ENCODE results near the gene XYLT1.

Gene XYLT1

DNA sequence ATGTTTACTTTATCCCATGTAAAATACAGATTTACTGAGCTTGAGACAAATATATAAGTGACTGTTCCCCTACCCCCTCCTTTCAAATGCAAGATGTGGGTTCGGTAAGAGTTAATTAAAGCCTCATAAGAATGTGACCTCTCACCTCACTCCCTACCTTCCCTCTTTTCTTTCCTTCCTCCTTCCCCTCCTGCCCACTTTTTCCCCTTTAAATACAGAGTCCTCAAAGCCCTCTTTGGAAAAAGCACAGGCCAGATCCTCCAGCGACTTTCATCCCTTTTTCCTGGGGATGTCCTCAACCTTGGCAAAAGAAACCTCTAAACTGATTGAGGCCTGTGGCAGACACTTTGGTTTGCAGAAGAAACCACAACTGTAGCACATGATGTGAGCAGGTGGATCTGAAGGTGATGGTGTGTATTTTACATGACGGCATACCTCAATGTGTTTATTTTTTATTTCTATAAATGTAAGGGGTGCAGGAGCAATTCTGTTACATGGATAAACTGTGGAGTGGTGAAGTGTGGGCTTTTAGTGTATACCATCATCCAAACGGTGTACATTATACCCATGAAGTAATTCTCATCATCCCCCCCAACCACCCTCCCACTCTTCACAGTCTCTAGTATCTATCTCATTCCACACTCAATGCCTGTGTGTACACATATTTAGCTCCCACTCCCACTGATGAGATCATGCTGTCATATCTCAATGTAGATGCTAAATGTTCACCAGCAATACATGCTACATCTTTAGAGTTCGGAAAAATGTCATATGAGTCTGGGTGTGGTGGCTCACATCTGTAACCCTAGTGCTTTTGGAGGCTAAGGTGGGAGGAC is 77.7 kb downstream of the XYLT1 start:
- DNase-seq = no peak

DNA sequence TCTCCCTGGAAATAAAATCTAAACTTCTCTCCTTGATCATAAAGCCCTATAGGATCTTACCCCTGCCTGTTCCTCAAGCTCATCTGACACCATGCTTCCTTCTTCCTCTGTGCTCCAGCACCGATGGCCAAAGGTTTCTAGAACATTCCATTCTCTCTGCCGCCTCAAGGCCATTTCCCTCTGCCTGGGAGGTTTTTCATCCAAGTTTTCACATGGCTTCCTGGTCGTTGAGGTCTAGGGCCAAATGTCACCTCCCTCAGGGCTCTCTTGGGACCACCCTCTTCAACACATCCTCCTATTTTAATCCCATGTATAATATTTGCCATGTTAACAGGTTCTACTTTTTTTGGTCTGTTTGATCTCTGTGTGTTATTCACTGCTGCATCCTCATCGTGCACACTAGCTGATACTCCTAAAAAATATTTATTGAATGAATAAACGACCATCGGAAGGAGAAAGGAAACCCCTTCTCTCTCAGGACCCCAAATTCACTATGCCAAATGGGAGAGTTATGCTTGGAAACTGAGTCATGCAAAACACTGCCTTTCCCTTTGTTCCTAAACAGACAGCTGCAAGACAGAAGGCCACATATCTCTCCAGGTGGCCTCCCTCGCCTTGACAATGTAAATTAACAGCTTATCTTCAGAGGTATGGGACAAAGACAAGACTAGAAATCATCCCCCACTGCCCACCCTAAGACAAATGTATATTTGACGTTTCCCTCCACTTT is 78.5 kb downstream of the XYLT1 start:
- DNase-seq = no peak

DNA sequence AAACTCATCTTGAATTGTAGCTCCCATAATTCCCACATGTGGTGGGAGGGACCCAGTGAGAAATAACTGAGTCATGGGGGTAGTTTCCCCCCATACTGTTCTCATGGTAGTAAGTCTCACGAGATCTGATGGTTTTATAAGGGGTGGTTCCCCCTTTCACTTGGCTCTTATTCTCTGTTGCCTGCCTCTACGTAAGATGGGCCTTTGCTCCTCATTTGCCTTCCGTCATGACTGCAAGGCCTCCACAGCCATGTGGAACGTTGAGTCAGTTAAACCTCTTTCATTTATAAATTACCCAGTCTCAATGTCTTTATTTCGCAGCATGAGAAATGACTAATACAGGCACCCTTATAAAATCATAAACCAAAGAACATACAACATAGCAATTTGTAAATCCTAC is 79.0 kb downstream of the XYLT1 start:
- DNase-seq = no peak

DNA sequence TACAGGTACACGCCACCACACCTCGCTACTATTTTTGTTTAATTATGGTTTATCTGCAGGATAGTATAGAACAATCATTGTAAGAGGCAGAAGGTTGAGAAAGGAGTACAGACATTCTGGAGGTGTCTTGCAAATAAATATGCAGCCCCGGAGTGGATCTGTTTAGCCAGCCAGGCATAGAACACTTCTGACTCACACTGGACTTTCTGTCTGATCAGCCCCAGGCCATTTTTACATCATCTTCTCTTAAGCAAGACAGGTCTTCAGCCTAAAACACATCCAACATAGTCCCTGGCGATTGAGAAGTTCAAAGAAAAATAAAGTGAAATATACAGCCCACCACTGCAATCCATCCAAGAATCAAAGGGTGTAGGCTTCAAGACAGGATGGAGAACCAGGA is 81.4 kb downstream of the XYLT1 start:
- no peak for DNase-seq

DNA sequence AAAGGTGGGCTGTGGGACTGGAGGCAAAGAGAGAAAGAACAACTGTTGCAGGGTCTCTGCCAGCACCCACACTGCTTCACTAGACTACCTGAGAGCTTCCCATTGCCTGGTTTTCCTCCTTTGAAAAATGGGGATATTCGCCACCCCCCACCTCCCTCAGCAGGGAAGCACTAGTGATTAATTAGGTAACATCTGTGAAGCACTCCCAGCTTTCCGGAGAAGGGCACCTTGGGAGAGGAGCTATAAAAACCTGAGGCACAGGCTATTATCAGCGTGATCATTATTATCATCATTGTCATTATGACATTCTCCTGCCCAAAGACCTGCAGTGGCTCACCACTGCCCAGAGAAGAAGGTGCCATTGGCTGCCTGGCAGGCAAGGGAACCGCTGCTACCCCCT is 83.5 kb downstream of the XYLT1 start:
- no peak for DNase-seq

DNA sequence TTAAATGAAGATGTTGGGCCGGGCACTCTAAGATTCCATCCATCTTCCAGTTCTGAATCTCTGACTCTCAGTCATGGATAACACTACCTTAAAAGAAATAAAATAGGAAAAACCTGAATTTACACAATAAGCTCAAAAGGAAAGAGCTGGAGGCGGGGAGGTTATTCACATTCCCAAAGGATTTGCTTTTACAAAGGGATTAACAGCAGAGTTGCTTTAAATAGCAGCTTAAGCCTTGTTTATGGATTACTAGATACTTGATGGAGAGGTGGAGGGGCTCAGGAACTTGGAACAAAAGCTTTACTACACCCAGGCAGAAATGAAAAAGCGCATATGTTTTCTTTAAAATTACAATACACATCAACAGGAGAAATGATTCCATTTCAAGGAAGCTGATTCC is 84.5 kb downstream of the XYLT1 start:
- no peak for DNase-seq

DNA sequence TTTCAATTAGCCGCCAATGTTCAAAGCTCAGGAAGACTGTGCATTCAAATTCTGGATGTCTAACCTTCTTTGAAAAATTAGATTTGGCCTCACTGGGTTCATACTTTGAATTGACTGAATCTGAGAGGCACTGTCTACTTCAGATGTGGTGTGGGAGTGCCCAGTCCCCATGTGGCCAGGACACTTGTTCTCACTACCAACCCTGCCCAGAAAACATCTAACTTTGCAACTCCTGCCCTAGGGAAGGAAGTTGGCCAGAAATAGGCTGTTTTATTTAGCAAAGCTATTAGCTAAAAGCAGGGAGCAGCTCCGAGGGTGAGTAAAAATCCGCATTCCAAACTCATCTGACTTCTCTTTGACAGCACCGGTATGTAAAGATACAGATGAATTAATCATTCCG is 86.3 kb downstream of the XYLT1 start:
- DNase-seq = no peak

DNA sequence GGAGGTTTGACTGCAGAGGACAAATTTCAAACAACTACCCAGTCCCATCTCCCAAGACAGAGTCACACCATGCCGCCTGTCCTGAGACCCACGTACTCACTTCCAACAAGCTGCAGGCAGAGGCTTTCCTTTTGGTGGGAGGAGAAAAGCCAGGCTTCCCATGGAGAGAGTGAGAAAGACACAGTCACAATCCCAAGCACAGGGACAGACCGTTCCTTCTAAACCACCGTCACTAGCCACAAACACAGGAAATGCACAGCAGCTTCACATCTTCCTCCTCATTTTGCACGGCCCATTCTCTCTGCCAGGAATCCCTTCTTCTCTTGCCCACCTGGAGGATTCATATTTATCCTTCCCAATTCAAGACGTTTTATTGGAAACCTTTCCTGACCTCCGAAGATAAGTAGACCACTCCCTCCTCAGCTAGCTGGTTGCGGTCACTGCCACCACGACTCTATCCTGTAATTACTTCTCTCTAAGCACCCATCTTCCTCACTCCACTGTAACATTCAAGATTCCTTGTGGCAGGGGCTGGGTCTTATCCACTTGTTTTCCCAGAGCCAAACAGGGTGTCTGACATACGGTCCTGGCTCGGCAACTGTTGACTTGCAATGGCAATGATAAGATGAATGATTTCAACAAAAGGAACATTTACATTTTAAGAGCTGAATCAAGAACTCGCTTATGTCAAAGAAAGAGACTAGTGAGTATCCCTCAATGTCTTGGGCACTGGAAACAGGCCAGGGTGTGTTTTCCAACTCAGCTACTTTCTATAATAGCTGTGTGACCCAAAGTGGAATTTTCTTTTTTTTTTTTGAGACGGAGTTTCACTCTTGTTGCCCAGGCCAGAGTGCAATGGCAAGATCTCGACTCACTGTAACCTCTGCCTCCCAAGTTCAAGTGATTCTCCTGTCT is 87.6 kb downstream of the XYLT1 start:
- no peak for DNase-seq

DNA sequence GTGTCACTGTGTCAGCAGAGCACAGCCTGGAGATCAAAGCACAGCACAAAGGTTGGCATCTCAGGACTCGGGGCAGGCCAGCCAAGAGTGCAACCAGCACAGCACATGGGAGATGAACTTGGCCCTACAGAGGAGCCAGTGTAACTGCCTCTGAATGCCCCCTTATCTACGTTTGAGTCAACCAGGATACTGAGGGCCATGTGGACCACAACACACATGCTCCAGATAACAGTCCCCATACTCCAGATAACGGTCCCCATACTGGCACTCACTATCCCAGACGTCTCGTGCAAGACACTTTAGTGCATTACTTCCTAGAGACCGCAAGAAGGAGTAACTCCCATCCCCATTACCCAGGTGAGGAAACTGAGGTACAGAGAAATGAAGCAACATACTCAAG is 88.2 kb downstream of the XYLT1 start:
- no peak for DNase-seq

DNA sequence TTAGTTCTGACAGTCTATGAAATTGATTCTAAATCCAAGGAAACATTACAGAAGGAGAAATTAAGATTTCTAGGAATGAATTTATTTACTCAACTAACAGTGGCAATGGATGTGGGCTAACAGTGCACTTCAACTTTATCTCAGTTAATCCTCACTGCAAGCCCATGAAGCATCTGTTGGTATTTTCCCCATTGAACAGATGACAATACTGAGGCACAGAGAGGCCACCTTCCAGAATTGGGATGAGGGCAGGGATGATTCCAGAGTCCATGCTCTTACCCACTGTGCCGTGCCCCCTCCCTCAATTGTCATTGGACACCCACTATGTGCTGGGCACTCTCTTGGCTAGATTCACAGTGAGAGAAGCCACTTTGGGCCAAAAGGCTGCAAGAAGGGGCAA is 89.0 kb downstream of the XYLT1 start:
- no peak for DNase-seq

DNA sequence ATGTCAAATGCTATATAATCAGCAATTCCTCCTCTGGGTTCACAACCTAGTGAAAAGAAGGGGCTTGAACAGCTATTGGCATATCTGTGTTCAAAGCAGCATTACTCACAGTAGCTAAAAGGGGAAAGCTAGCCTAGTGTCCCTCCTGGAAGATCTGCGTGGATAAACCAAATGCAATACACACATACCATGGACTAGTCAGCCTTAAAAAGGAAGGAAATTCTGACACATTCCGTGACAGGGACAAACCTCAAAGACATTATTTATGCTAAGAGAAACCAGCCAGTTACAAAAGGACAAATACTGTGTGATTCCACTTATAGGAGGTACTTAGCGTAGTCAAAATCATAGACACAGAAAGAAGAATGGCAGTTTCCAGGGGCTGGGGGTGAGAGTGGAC is 90.1 kb downstream of the XYLT1 start:
- DNase-seq = no peak

DNA sequence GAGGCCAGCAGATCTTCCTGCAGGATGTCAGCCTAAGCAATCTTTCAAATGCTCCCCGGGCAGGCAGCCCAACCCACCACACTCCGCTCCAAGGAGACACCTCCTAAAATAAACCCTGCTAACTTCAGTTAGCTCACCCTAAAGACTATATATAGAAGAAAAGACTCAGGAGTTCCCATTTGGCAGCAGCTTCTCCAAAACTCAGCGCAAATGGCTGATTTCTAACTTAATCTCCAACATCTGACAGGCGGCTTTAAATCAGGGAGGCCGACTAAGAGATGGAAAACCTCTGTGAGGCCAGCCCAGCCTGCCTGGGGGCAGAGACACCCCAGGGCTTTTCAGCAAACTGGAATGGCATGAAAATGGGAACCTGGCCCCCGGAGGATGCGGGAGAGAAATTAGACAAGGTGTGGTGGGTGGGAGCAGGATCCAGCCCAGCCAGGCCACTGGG is 91.6 kb downstream of the XYLT1 start:
- no peak for DNase-seq

DNA sequence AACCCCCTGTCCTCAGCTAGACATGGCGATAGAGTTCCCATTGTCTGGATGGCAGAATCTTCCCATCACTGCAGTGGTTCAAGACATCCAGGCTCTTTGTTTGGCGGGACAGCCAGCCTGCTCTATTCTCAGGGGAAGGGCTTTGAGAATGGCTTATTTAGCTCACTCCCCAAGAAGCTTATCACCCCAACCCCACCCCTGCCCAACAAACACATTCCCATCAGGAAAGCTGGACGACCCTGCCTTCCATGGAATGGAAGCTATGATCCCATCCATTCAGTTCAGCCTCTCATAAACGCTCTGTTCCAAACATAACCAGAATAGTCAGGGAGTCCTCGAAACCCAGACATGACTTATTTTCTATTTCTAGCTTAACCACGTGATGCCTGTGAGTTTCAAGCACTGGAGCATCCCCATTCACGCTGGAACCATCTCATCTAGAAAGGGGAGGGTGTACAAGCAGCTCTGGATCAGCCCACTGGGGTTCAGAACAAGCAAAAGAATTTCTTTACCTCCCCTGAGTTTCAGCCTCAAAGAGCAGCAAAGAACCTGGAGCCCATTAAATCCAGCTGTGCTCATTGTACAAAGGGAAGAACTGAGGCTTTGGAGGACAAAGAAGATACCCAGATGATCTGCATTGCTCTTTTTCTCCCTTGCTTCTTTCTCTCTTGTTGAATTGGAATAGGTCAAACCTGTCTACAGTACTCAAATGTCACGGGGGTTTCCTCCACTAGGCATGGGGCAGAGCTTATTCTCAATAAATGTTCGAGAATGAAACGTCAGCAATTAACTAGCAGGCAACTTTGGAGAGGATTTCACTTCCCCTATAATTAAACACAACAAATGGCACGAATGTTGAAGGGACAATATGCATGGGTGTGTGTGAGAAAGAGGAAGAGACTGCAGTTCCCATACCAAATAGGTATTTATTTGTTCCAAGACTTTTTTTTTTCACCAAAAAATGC is 93.1 kb downstream of the XYLT1 start:
- DNase-seq = peak; percentile 19

DNA sequence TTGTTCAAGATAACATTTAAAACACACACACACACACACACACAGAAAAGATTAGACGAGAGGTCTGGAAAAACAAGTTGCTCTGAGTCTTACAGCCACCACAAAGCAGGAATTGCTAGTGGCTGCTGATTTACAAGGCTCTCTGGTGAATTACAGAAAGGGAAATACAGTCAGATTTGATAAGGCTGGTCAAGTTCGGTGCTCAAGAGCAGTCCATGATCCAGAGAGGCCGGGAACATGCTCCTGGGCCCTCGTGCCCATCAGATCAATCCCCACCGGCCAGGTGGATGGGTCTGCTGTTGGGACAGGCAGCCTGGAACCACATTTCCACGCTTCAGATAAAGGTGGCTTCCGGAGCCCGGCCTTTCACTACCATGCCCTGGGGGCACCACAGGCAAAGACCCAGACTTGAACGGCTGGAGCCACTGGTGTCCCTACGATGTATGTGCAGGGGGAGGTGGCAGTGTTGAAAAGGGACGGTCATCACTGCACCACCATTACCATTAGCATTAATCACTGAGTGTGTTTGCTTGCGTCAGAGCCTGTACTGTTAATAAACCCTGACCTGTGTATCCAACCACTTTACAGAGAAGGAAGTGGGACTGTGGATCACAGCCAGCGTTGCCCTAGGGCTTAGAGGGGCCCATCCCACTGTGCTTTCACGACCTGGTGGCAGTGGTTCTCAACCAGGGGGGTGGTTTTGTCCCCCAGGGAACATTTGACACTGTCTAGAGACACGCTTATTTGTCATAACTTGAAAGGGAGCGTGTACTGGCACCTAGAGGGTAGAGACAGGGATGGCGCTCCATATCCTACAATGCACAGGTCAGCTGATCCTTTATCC is 95.1 kb downstream of the XYLT1 start:
- DNase-seq = no peak

DNA sequence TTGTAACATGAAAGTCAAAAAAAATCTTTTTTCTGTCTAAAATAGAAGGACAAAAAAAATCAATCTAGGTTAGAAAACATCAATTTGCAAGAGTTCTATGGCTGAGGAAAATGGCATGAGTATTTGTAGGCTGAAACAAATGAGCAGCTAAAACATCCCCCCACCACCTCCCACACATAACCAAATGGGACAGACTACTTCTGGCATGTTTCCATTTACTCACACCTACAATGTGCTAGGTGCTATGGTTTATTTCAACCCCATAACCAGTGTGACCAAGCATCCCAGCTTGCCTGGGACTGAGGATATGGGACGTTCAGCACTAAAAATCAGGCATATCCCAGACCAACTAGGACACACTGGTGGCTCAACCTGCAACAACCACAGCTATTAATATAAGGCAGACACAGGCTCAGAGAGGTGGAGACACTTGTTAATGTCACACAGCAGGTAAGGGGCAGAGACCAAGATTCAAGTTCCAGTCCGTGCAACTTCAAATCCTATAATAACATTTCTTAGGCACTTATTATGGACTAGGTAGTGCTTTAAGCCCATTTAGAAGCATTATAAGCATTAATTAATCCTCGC is 96.0 kb downstream of the XYLT1 start:
- DNase-seq = no peak

DNA sequence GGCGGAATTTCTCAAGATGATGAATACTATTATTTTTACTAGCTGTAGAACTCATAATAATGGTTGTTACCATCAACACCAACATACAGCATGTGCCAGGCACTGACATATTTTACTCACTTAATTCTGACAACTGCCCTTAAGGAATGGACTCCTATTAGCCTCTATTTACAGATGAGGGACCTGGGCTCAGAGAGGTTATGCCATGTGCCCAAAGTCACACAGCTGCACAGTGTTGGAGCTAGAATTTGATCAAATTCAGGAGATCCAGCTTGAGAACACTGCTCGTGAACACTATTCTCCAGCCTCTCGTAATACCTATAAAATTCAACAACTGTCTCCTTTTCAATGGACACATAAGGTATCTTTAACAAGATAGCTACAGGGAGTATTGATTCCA is 97.2 kb downstream of the XYLT1 start:
- DNase-seq = no peak

DNA sequence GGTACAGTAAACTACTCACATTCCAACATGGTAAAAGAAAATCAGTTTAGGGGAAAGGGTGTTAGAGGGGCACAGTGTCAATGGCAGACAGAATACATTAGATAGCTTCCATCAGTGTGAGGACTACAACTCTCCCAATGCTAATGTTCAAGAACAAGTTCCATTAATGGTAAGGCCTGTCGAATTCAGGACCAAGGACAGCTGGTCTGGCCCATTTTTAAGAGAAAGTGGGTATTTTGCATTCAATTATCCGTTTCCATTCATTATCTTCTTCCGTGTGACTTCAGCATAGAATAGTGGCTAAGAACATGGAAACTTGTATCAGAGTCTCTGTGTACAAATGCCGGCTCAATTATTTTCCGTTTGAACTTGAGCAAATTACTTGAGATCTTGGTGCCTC is 98.4 kb downstream of the XYLT1 start:
- no peak for DNase-seq

DNA sequence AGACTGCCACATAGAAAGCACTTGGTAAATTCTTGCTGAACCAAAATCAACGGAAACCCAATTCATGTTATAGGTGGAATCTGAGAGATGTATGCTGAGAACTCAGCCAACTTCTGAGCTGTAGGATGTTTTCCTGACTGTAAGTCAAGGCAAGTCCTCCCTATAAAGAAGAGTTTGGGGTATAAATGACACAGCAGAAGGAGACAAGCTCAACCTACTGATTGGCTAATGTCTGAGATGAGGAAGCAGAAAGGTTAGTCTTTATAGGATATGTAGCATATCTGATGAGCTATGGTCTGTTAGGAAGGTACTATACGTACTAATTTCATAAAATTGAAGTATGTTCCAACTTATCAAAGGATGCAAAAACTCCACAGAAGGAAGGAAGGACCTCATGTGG is 99.5 kb downstream of the XYLT1 start:
- DNase-seq = no peak

DNA sequence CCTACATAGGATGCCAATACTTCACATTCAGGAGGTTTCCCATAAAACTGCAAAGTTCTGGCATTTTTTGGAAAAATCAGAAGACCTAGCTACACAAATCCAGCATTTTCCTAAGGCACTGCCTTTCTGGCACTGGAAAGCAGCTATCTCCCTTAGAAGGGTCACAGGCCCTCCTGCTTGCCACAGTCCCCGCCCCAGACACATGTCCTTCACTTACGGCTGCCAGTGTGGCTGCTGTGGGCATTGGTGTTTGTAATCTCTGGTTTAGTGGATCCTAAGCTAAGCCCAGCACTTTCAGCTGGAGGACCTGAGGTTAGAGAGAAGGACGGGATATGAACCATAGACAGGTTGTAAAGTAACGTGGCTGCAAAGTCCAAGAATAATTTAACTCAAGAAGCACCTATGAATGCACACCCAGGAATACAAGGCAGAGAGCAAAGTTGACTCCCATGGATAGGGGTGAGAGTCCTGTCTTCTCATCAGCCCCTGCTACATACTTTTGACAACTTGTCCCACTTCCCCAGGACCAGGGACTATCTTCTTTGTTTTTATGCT is 100.0 kb downstream of the XYLT1 start:
- DNase-seq = no peak

DNA sequence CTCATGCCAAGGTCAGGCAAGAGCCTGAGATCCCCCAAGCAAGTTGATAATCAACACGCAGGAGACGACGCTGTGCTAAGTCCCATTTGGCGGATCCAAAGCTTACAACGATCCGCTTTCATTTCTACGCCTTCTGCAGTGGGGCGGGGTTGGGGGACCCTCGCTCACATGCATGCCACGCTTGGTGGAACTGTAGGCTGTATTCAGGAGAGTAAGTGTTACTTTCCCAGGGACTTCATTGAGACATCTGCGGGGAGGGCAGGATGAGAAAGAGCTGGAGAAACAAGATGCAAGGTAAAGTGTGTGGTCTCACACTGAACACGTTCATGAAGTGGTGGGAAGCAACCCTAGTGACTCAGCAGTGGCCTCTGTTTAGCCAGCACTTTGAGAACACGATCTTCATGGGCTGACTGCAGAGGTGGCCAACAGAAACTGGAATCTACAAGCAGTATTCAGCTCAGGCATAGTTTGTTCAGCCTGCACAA is 100.5 kb downstream of the XYLT1 start:
- no peak for DNase-seq

Measured in NCI-H748 treated with DMSO at 0.1 percent for 48 hours (cell line).